DOHH2 (cell line): Measurements from ENCODE around the gene KRT33B.
"Not testable (repeated sequence)": the region's sequence is repeated elsewhere in the genome, so short reads cannot be mapped to it uniquely, and the experiment has no call there.

Source experiments
- H3F3A ChIP-seq: fragments of 200-600 bp; sonication (generic), shearing (Covaris generic); 2 replicates; pipeline ENCODE4 v1.6.0; 2016; ENCODE audit warnings: antibody characterized with exemption, mild to moderate bottlenecking; ENCODE audit not compliant: control insufficient read depth, insufficient read depth
- H3K27ac ChIP-seq: fragments of 200-600 bp; sonication (generic); 2 replicates; pipeline ENCODE4 v1.5.1; 2014; ENCODE audit warnings: low read depth, mild to moderate bottlenecking, low read length, moderate library complexity
- H3K27me3 ChIP-seq: fragments of 200-600 bp; sonication (generic); 2 replicates; pipeline ENCODE4 v1.6.1; 2014; ENCODE audit warnings: mild to moderate bottlenecking, low read length, mixed read lengths; ENCODE audit not compliant: control insufficient read depth
- H3K36me3 ChIP-seq: fragments of 200-600 bp; sonication (generic); 2 replicates; pipeline ENCODE4 v1.6.1; 2014; ENCODE audit warnings: mild to moderate bottlenecking, low read length, moderate library complexity, mixed read lengths; ENCODE audit not compliant: control insufficient read depth
- H3K4me1 ChIP-seq: fragments of 200-600 bp; sonication (generic); 2 replicates; pipeline ENCODE4 v1.6.1; 2014; ENCODE audit warnings: mild to moderate bottlenecking, low read length, mixed read lengths; ENCODE audit not compliant: control insufficient read depth
- H3K4me2 ChIP-seq: fragments of 200-600 bp; sonication (generic); 2 replicates; pipeline ENCODE4 v1.6.0; 2014; ENCODE audit warnings: mild to moderate bottlenecking, low read length, moderate library complexity
- H3K4me3 ChIP-seq: fragments of 200-600 bp; sonication (generic); 2 replicates; pipeline ENCODE4 v1.5.1; 2014; ENCODE audit warnings: mild to moderate bottlenecking, low read length, mixed read lengths
- H3K79me2 ChIP-seq: fragments of 200-600 bp; sonication (generic); 2 replicates; pipeline ENCODE4 v1.6.1; 2014; ENCODE audit warnings: mild to moderate bottlenecking, low read length, mixed read lengths; ENCODE audit not compliant: control insufficient read depth
- H3K9me2 ChIP-seq: fragments of 200-600 bp; sonication (generic); replicated peaks from 2 replicates; pipeline ENCODE4 v1.6.1; 2014; ENCODE audit warnings: mild to moderate bottlenecking, low read length, mixed read lengths; ENCODE audit not compliant: control insufficient read depth
- H3K9me3 ChIP-seq: fragments of 200-600 bp; sonication (generic); 2 replicates; pipeline ENCODE4 v1.6.1; 2014; ENCODE audit warnings: antibody characterized with exemption, low read length, mixed read lengths; ENCODE audit not compliant: control insufficient read depth, insufficient read depth
- H4K20me1 ChIP-seq: fragments of 200-600 bp; sonication (generic); 2 replicates; pipeline ENCODE4 v1.6.0; 2014; ENCODE audit warnings: low read depth, mild to moderate bottlenecking, antibody characterized with exemption, low read length, moderate library complexity; ENCODE audit not compliant: control insufficient read depth, insufficient read depth
- EZH2phosphoT487 ChIP-seq: fragments of 200-600 bp; sonication (generic); IDR thresholded peaks from 2 replicates; pipeline ENCODE4 v1.6.1; 2017; ENCODE audit warnings: borderline replicate concordance, mild to moderate bottlenecking, antibody characterized with exemption, low read length, moderate library complexity, mixed read lengths
- TF ChIP-seq, protein P1 (sequence below): fragments of 200-600 bp; sonication (generic); IDR thresholded peaks from one replicate; pipeline ENCODE4 v1.5.1; 2014; ENCODE audit warnings: antibody characterized with exemption, mild to moderate bottlenecking, low read depth, low read length; ENCODE audit not compliant: poor library complexity, severe bottlenecking

Gene KRT33B

DNA sequence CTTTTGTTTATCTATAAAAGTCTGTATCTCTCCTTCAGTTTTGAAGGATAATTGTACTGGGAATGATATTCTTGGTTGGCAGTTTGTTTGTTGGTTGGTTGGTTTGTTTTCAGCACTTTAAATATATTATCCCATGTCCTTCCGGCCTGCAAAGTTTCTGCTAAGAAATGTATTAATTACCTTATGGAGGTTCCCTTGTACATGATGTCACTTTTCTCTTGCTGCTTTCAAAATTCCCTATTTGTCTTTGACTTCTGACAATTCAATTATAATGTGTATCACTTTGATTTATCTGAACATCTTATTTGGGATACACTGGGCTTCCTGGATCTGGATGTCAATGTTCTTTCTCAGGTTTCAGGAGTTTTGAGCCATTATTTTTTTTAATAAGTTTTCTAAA lies 16.6 kb upstream of the KRT33B start:
- Histone ChIP-seq H3K4me1 (no peaks in the 10 kb centered on the region), H4K20me1 (no peaks in the 10 kb centered on the region), H3K9me2 (no peaks in the 10 kb centered on the region), H3K9me3 (no peaks in the 10 kb centered on the region), H3K27me3 (0 out of 2 replicates have a peak, but pooled peaks cover 2% of the 10 kb centered on the region), H3K4me3 (no peak overlapping the region), H3F3A (no peaks in the 10 kb centered on the region), H3K36me3 (no peaks in the 10 kb centered on the region), H3K27ac (no peak overlapping the region), H3K4me2 (no peak overlapping the region), H3K79me2 (no peaks in the 10 kb centered on the region)
- TF ChIP-seq, protein P1, sequence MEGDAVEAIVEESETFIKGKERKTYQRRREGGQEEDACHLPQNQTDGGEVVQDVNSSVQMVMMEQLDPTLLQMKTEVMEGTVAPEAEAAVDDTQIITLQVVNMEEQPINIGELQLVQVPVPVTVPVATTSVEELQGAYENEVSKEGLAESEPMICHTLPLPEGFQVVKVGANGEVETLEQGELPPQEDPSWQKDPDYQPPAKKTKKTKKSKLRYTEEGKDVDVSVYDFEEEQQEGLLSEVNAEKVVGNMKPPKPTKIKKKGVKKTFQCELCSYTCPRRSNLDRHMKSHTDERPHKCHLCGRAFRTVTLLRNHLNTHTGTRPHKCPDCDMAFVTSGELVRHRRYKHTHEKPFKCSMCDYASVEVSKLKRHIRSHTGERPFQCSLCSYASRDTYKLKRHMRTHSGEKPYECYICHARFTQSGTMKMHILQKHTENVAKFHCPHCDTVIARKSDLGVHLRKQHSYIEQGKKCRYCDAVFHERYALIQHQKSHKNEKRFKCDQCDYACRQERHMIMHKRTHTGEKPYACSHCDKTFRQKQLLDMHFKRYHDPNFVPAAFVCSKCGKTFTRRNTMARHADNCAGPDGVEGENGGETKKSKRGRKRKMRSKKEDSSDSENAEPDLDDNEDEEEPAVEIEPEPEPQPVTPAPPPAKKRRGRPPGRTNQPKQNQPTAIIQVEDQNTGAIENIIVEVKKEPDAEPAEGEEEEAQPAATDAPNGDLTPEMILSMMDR = no peak
- no peak for TF ChIP-seq EZH2phosphoT487

DNA sequence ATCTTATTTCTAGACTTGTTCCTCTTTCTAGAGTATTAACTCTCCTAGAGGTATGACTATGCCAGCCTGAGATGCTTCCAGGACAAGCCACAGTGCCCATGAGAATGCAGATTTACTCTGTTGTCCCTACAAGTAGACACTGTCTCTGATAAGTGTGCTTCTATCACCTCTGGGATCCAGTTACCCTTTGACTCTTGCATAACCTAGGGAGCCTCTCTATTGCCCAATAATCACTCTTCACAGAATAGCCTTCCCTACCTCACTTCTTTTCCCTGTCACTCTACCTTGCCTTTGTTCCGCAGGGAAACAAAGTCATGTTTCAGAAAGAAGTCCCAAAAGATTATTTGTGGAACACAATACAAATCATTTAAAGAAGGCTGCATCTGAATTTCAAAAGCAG lies 14.1 kb upstream of the KRT33B start:
- H3K36me3 ChIP-seq = no peaks in the 10 kb centered on the region
- TF ChIP-seq EZH2phosphoT487 = no peak
- TF ChIP-seq, protein P1 = no peak
- no peaks in the 10 kb centered on the region for H3K79me2 ChIP-seq
- H3K4me2 ChIP-seq = no peak overlapping the region
- H3F3A ChIP-seq = no peaks in the 10 kb centered on the region
- no peaks in the 10 kb centered on the region for H3K4me1 ChIP-seq
- no peak overlapping the region for H3K4me3 ChIP-seq
- H3K9me2 ChIP-seq = no peaks in the 10 kb centered on the region
- no peaks in the 10 kb centered on the region for H3K9me3 ChIP-seq
- H4K20me1 ChIP-seq = no peaks in the 10 kb centered on the region
- 0 out of 2 replicates have a peak, but pooled peaks cover 2% of the 10 kb centered on the region for H3K27me3 ChIP-seq
- H3K27ac ChIP-seq = no peak overlapping the region

DNA sequence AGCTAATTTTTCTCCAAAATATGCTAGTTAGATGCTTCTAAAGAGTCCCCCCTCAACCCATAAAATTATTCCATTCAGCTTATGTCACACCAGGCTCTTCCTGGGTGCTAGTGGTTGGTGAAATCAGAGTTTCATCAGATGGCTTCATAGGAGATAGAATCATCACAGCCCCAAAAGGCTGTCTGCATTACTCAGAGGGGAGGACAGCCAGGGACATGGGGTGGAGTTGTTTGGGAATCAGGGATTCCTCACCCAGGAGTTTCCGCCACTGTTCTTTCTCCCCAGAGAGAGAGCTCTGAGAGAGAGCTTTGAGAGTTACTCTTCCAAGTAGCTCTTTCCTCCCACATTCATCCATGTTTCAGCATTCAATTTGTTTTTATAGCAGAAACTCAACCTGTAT lies 12.8 kb upstream of the KRT33B start:
- Histone ChIP-seq H3F3A (no peaks in the 10 kb centered on the region), H3K4me2 (no peak overlapping the region), H3K9me2 (no peaks in the 10 kb centered on the region), H3K27me3 (0 out of 2 replicates have a peak, but pooled peaks cover 2% of the 10 kb centered on the region), H4K20me1 (no peaks in the 10 kb centered on the region), H3K27ac (no peak overlapping the region), H3K4me3 (no peak overlapping the region), H3K36me3 (no peaks in the 10 kb centered on the region), H3K4me1 (no peaks in the 10 kb centered on the region), H3K9me3 (no peaks in the 10 kb centered on the region), H3K79me2 (no peaks in the 10 kb centered on the region)
- TF ChIP-seq, protein P1 = no peak
- TF ChIP-seq EZH2phosphoT487 = no peak

DNA sequence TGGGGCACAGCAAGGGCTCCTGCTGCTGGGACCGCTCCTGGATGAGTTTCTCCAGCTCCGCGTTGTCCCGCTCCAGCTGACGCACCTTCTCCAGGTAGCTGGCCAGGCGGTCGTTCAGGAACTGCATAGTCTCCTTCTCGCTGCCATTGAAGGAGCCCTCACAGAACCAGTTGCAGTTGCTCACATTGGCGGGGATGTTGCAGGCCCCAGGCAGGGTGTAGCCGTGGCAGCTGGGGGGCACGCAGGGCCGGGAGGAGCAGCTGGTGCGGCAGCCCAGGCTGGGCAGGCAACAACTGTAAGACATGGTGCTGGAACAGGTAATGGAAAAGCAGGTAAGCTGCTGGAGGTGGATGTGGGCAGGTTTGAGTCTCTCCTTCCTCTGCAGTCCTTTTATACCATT lies 12.3 kb upstream of the KRT33B start, which contains the start of gene KRT34:
Gene KRT34, minus strand, starts transcription at position 364 of the 400 bp plus-strand sequence. Its CDS starts 60 bp downstream, at position 304.
- H3K4me3 ChIP-seq, H3K27ac ChIP-seq, H3K27me3 ChIP-seq, H3K9me2 ChIP-seq, H4K20me1 ChIP-seq, H3K9me3 ChIP-seq, H3K79me2 ChIP-seq, H3K4me1 ChIP-seq, H3K4me2 ChIP-seq, H3F3A ChIP-seq, H3K36me3 ChIP-seq: not testable (repeated sequence)

DNA sequence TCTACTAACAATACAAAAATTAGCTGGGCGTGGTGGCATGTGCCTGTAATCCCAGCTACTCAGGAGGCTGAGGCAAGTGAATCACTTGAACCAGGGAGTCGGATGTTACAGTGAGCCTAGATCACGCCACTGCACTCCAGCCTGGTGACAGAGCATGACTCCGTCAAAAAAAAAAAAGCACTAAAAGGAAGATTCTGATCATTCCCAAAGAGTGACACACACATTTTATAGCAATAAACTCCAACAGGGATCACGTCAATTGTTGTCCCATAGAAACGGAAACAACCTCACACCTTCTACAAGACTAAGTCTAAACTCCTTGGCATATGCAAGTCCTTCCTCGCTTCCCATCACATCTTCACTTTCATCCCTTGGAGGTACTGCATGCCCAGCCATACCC lies 10.5 kb upstream of the KRT33B start:
- not testable (repeated sequence) for H3K4me2 ChIP-seq, H3K4me3 ChIP-seq, H4K20me1 ChIP-seq, H3K9me3 ChIP-seq, H3F3A ChIP-seq, H3K9me2 ChIP-seq, H3K27me3 ChIP-seq, H3K79me2 ChIP-seq, H3K27ac ChIP-seq, H3K4me1 ChIP-seq, H3K36me3 ChIP-seq
